NCI-H1436 treated with DMSO at 0.1 percent for 48 hours (cell line): ENCODE results near the gene NCKAP5.

Experiments used
- DNase-seq: peaks from one replicate; lab custom pipeline; 2025; lab: John Stamatoyannopoulos, UW

The NCKAP5 gene

DNA sequence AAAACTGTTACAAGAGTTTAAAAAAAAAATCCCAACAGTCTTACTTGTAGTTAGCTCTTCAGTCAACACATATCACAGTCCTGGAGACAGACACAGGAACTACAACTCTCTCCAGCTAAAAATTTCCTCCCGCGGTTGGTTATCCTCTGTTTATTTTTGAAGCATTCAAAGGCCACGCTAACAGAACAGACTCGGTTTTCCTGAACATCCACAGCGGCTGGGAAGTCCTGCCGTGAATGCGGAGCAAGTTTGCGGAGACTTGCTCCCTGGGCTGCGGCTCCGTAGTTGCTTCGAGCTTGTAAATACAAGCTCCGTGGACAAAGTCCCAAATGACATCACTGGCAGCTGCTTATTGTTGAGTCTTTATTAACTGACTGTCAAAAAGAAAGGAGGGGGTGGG is at the start of gene NCKAP5:
Gene NCKAP5, minus strand, starts transcription at position 292 of the 400 bp plus-strand sequence. CDS start 50,937 bp downstream, outside the sequence.
- DNase-seq, result no peak

- DNase-seq, result no peak
Observed at GRCh38 chr2:133609664-133610063, 41.4 kb upstream of the NCKAP5 start.

- no peak for DNase-seq
Observed at GRCh38 chr2:133608291-133608690, 40.0 kb upstream of the NCKAP5 start.

GRCh38 chr2:133607679-133608078 is 39.4 kb upstream of the NCKAP5 start:
- no peak for DNase-seq

- no peak for DNase-seq
Observed at GRCh38 chr2:133606616-133607015, 38.4 kb upstream of the NCKAP5 start.

GRCh38 chr2:133605766-133606137 is 37.5 kb upstream of the NCKAP5 start:
- DNase-seq, result no peak

DNA sequence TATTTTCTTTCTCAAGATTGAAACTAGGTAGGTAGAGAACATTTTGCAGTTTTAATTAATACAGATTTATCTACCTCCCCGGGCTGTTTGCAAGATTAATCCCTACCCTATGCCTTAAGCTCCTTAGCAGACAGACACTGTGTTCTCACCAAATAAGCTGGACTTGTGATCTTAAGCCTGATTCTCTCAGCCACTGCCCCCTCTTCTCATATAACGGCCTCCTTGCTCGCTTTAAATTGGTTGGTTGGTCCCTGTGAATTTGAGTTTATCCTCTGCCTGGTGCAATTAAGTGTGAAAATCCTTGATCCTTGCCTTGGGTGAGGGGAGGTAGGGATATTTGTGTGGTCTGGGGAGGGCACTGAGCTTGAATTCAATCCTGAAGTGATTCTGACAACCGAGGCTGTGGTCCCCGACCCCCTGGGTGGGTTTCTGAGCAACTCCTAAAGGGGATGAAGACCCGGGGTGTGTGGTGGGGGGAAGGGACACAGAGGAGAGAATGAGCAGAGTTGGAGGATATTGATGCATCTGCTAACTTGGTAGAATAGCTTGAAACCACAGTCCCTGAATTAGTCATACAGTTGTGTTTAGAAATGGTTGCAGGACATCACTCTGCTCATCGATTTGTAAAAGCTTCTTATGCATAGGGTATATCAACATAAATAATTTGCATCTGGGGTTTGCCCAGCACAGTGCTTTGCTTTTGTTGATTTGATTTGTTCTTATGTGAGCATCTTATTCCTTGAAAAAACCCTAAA is 36.9 kb upstream of the NCKAP5 start:
- no peak for DNase-seq

GRCh38 chr2:133603109-133603508 is 34.8 kb upstream of the NCKAP5 start:
- no peak for DNase-seq

GRCh38 chr2:133602538-133602937 is 34.3 kb upstream of the NCKAP5 start:
- no peak for DNase-seq

- DNase-seq, result no peak
Observed at GRCh38 chr2:133600266-133600928, 32.1 kb upstream of the NCKAP5 start.

DNA sequence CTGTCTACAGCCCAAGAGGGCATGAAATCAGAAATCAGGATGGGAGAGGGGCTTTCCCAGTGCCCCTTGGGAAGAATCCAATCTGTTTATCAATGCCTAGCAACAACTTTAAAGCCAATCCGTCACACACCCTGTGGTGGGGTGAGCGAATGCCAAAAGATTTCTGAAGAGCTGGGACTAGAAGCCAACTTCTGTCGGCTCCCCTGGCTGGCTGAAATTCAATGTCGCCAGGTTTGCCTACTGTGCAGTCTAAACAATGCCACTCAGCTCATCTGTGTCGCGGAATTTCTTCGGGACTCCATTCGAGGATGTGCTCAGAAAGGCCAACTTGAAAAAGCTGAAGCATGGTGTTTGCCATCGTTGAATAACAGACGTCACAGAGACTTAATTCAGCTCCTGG is 31.5 kb upstream of the NCKAP5 start:
- no peak for DNase-seq

GRCh38 chr2:133599211-133599803 is 31.0 kb upstream of the NCKAP5 start:
- DNase-seq, result no peak

DNA sequence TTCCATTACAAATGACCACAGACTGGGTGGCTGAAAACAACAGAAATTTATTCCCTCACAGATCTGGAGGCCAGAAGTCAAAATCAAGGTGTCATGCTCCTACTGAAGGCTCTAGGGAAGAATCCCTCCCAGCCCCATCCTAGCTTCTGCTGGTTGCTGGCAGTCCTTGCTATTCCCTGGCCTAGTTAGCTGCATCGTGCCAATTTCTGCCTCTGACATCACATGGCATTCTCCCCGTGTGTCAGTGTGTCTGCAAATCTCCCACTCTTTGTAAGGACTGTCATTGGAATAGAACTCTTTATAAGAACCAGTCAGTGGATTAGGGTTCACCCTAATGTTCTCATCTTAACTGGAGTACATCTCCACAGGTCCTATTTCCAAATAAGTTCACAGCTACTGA is 30.5 kb upstream of the NCKAP5 start:
- DNase-seq, result no peak

- no peak for DNase-seq
Observed at GRCh38 chr2:133596701-133597393, 28.6 kb upstream of the NCKAP5 start.

DNA sequence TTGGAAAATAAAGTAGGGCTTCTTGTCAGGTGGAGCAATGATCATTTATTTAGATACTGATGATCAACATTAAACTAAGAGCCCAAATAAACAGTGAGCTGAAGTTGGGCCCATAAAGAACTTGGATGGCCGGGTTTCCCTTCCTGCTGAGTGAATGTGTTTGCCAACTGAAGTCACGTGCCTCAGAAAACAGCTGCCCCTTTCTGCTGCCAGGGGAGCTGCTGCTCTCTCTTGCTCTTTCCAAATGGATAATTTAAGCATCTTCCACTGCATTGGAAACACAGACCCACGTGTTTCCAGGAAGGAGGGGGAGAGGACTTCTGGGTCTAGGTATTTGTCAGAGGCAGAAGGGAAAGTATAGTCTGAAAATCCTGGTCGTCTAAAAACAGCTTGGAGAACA is 22.9 kb upstream of the NCKAP5 start:
- no peak for DNase-seq

DNA sequence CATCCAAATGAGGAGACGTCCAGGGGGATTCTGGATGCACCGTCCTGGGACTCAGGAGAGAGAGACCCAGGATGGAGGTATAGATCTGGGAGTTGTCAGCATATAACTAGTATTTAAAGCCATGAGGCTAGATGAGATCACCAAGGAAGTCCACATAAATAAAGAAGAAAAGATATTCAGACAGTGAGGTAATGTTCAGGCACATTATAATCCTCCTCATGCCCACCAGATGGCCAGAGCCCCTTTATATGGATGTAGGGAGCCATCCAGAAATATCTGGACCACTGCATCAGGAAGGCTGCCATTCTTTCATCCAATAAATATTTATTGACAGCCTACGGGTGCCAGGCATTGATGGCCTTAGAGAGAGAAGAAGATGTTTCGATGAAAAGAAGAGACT is 21.2 kb upstream of the NCKAP5 start:
- no peak for DNase-seq

DNA sequence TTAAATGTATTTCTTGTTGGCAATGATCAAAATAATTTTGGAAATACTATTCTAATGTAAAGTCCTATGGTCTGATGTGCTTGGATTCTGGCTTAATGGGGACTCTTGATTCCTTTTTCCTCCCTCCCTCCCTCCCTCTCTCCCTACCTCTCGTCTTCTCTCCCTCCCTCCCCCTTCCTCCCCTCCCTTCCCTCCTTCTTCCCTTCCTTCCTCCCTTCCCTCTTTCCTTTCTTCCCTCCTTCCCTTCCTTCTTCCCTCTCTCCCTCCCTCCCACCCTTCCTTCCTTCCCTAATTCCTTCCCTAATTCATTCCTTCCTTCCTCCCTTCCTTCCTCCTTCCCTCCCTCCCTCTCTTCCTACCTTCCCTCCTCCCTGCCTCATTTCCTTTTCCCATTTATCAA is 19.9 kb upstream of the NCKAP5 start:
- DNase-seq, result no peak

GRCh38 chr2:133586978-133587377 is 18.7 kb upstream of the NCKAP5 start:
- DNase-seq, result no peak

- DNase-seq, result no peak
Observed at GRCh38 chr2:133581010-133581760, 12.9 kb upstream of the NCKAP5 start.

GRCh38 chr2:133579274-133579673 is 11.0 kb upstream of the NCKAP5 start:
- DNase-seq, result no peak

DNA sequence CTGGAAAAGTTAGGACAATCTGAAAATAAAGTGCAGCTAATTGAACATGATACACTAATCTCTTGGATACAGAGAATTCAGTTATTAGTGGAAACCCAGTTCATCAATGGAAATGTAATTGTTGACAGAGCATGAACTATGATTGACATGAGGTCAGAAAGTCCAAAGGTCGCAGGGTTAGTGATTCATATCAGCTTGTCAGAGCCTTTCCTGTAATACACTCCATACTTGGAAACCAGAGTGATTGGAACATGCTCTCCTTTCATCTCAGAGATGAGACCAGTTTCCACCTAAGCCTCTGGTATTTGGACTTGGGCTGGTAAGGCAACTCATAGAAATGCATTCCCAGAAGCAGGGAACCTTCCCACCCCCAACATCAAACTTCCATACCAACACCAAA is 8.5 kb upstream of the NCKAP5 start:
- no peak for DNase-seq

GRCh38 chr2:133574620-133575019 is 6.4 kb upstream of the NCKAP5 start:
- DNase-seq, result no peak
